ENCODE data around the gene PTPN1.
A peak's percentile ranks its signal among the peaks of the same experiment; 100 is the strongest.

The PTPN1 gene

DNA sequence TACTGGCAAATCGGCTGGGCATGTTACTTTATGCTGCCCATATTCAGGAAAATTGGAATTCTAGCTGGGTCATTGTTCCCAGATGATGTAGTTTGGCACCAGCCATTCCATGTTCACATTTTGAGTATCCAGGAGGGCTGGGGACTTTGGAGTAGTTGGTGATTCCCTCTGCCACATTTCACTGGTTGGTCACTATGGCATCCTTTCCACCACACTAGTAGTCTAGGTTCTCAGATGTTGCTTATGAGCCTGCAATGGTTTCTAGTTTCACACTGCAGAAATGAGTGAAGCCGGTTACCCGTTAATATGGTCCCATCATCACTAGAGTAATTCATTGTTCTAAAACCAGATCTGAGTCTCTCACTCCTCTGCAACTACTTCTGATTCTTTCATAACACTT, 4.6 kb downstream of the PTPN1 start:
- peak; percentile 25 for DNase-seq

DNA sequence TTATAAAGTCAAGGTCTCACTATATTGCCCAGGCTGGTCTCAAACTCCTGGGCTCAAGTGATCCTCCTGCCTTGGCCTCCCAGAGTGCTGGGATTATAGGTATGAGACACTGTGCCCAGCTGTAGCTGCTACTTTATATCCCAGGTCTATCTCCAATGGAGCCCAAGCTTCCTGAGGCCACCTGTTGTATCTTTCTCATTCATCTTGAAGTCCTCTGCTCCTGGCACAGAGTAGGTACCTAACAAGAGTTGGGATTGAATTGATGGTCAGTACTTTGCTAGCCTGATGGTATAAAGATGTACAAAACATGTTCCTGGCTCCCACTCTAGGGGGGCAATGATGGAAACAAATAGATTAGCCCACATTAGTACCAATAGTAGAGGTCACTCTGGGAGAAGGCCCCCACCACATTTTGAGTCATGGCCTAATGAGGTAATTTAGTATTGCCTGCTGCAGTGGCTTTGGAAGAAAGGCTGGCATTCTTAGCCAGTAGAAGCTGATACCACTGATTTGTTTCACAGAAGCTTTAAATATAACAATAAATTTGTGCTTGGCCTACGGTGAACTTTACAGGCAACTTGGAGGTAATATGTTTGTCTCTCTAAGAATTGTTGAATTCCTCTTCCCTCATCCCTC, 5.4 kb downstream of the PTPN1 start:
- DNase-seq, result no peak

DNA sequence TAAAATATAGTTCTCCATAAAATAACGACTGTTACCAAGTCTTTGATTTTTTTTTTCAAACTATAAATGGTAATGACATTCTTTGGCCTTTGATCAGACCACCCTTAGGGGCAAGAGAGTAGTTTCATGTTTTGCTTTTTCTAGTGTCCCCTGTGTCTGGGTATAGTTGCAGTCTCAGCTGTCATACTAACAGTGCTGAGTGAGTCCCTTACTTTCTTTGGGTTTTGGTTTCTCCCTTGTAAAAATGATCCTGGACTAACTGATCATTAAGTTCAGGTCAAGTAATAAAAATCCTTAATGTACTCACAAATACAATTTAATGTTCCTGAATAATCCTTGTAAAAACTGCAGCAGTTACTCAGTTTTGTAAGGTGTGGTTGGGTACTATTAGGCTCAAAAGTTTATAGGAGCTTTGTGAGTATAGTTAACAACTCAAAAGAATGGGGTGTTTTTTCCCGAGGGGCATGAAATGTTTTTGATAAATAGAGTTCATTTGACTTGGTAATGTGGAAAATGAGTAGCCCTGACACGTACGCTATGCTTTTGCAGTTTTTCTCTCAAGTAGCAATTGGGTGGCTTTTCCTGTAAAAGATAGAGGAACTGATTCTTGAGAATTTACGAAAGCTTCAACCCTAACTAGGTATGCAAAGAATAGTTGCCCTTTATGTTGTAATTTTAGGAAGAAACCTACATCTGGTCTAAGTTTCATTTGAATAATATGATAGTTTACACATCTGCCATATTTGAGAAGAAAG, 6.2 kb downstream of the PTPN1 start:
- DNase-seq, result peak; percentile 78

GRCh38 chr20:50516935-50517816, 7.0 kb downstream of the PTPN1 start:
- no peak for DNase-seq

DNA sequence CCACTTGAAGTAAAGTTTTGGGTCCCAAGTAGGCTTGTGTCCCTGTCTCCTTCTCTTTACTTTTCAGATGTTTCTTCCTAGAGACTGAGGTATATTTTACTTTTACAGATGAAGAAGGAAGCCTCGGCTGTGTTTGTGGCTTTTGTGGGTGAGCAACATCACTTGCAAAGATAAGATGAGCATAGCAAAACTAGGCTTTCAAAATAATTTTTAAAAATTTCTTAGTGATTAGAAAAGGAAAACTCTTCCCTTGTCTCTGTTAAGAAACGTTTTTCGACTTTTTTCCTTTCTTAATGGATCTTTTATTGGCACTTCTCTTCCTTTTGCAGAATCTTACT, 7.6 kb downstream of the PTPN1 start:
- DNase-seq, result peak; percentile 86

GRCh38 chr20:50518270-50518721, 8.1 kb downstream of the PTPN1 start:
- no peak for DNase-seq

- DNase-seq, result peak; percentile 47
Measured at GRCh38 chr20:50519036-50519762, 9.0 kb downstream of the PTPN1 start.

DNA sequence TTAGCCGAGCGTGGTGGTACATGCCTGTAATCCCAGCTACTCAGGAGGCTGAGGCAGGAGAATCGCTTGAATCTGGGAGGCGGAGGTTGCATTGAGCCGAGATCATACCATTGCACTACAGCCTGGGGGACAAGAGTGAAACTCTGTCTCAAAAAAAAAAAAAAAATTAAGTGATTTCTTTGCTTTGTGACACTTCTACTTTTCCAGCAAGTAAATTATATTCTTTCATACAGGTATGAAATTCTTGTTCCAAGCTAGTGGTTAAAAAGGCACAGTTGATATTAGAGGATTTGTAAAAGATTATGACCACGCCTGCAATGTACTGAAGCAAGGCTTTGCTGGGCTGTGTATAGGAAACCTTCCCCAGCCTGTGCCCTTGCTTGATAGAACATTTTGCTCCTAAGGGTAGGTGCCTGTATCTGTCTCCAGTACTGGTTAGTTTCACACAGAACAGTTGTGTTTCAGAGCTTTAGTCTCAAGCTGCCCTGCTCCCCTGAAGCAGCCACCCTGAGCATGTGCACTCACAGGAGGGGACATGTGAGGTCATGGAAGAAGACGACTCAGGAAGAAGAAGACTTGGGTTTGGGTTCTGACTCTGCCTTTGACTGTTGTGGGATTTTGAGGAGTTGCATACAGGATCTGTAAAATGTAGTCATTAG, 10.2 kb downstream of the PTPN1 start:
- DNase-seq, result peak; percentile 58

GRCh38 chr20:50521221-50522052, 11.3 kb downstream of the PTPN1 start:
- peak; percentile 64 for DNase-seq

GRCh38 chr20:50522053-50522674, 12.0 kb downstream of the PTPN1 start:
- DNase-seq, result peak; percentile 93

DNA sequence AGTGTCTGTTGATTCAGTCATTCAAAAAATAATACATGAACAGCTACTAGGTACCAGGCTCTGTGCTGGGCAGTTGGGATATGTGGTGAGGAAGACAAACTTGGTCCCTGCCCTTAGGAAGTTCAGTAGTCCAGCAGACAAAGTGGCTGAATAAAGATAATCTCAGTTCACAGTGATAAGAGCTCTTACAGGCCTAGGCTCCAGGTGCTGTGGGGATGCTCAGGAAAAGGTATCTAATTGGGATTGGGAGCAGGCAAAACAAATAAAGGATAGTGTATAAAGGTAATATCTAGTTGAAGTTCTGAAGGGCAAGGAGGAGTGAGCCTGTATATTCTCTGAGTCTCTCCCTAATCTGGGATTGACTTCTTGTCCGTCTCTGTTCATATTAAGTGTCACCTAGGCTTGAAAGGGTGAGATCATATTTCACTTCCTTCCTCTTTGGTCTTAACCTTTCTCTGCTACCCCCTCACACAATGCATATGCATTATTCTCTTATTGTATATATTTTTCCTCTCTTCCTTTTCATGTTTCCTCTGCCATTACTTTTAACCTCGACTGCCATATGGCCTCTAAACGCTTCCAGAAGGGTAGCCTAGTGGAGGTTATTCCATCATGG, 13.5 kb downstream of the PTPN1 start:
- peak; percentile 59 for DNase-seq

DNA sequence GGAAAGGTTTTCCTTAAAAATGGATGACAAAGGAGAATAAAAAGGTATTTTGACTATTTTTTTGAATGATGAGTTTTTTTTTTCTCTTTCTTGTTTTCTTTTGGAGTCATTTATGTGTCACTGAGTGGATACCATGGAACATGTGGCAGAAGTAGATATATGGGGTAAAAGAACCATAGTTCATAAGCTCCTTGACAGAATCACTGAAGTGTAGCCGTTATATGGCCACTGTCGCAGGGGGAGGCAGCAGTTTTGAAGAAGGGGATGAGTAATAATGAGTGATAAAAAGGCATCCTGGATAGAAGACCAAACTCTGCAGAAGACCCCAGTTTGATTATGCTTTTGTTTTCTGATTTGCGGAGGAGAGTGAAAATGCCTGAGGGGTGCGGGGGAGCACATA, 15.5 kb downstream of the PTPN1 start:
- DNase-seq, result no peak

DNA sequence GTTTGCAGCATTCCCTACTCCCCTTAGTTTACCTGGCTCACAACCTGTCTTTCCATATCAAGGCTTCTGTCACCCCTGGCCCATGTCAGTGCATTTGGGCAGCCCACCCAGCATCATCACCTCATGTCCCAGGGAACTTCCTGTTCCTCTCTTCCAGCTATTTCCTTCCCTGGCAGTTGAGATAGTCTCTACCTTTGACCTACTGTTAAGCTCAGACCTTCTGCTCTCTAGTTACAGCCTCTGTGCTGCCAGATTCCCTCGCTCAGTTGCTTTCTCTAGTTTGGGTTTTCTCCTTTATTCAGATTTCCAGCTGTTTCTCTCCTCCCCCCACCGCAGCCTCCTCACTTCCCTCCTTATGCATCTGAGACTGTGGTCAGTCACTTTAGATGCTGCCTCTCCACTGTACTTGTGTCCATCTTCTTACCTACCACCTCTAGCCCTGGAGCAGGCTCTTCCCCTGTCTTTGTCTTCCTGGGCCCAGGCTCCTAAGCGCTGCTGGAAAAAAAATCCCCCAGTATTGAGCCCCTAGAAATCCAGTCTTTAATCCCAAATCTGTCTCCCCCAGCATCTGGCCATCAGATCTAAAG, 16.3 kb downstream of the PTPN1 start:
- DNase-seq, result no peak

- DNase-seq, result no peak
Measured at GRCh38 chr20:50527068-50527605, 17.0 kb downstream of the PTPN1 start.

DNA sequence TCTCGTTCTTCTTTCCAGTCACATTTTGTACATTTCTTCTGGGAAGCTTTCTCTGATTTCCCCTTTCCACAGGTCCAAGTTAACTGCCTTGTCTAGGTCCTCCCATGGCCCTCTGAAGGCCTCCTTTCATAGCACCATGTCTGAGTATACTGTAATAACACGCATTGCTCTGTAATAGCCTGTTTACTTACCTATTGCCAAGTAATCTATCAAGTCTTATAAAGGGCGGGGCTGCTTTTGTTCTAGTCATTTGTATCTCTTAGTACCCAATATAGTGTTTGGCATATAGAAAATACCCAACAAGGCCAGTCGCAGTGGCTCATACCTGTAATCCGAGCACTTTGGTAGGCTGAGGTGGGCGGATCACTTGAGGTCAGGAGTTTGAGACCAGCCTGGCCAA, 17.9 kb downstream of the PTPN1 start:
- no peak for DNase-seq

DNA sequence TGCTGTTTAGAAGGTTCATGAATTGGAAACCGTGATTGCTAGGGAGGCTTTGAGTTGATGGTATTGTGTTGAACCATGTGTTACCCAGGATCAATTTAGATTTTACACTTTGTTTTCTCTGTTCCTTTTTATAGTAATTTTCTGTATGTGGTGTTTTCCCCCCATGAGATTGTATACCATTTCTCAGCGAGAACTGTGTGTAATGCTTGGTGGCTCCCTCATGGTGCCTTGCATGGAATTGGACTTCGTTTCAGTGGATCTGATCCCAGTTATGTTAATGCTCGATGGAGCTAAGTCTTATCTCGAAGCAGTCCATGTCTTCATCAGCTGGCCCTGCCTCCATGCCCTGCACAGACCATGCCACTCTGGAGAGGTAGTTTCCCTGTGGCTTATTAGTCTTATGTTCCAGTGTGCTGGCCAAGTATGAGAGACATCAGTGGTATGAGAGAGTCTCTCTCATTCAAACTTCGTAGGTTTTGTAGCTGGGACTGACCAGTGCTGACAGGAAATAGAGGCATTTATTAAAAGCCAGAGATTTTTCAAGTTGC, 18.7 kb downstream of the PTPN1 start:
- no peak for DNase-seq

GRCh38 chr20:50532221-50532620, 22.0 kb downstream of the PTPN1 start:
- DNase-seq, result no peak

GRCh38 chr20:50533061-50533460, 22.9 kb downstream of the PTPN1 start:
- no peak for DNase-seq

DNA sequence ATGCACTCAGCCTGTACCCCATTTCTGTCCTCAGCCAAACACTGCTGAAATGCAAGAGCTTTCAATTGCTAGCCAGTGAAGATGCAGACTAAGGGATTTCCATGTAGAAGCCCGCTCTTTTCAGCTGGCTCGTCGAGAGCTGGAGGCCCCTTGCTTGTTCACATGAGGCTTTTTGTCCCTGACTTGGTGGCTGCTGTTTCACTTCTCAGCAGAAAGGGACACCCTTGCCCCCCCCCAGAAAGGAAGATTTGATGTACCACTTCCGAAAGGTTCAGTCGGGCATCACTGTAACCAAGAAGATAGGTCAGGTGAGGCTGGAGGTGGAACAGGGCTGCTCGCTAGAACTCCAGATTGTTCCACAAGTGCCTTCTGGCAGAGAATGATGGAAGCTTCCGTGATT, 23.3 kb downstream of the PTPN1 start:
- DNase-seq, result no peak

GRCh38 chr20:50534567-50534966, 24.4 kb downstream of the PTPN1 start:
- DNase-seq, result no peak
